HEK293T (cell line): ENCODE results near the gene NID2.

Experiments
- ARNT ChIP-seq: fragments of 450-650 bp; IDR thresholded peaks from 2 replicates; pipeline ENCODE4 v1.6.1; 2017; ENCODE audit warnings: mild to moderate bottlenecking
- FOXA1 ChIP-seq: fragments of 450-650 bp; IDR thresholded peaks from 2 replicates; pipeline ENCODE4 v1.6.1; 2016; ENCODE audit warnings: mild to moderate bottlenecking
- FOXK2 ChIP-seq: fragments of 450-650 bp; IDR thresholded peaks from 2 replicates; pipeline ENCODE4 v1.6.1; 2016; ENCODE audit warnings: mild to moderate bottlenecking
- NFRKB ChIP-seq: fragments of 450-650 bp; IDR thresholded peaks from 2 replicates; pipeline ENCODE4 v1.6.1; 2016; ENCODE audit warnings: mild to moderate bottlenecking, moderate library complexity
- SP1 ChIP-seq: fragments of 450-650 bp; IDR thresholded peaks from 2 replicates; pipeline ENCODE4 v1.6.1; 2017

DNA sequence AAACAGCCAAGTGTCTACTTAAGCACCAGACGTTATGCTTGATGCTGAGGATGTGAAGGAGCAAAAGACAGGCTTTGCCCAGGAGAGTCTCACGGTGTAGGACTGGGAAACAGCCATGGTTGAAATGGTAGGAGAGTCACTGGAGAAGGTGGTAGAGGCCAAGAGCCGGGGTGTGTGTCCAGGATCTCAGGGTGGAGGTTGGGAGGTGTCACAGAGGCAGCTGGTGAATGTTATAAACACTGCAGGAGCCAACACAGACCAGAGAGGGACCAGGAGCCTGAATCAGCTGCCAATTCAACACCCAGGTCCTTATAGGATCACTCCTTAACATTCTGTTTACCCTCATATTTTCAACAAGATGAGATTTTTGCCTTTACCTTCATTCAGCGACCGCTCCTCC, 7.5 kb downstream of the NID2 start:
- TF ChIP-seq SP1 (no peak), FOXA1 (no peak), FOXK2 (no peak), NFRKB (no peak), ARNT (no peak)
